ENCODE data around the gene GBP6.

The GBP6 gene

DNA sequence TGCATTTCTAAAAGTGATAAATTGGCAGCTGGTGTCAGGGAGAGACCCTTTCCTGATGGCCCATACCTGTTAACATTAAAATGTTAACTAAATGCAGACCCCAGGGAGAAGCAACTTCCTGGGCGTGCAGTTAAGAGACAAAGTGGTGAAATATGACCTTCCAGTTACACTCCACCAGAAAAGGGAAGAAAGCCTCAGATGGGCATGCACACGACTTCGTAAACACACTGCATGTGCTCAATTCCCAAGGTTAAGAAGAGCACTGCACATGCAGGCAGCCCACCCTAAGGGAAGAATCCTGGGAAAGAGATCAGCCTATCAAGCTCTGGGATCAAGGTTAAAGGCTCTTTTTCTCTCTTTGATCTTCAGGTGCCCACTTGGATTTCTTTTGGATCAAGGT, 9.7 kb upstream of the GBP6 start:
- DNase-seq, result no peak
- Histone ChIP-seq H3K18ac (ENCODE audit: low read length) (no peak overlapping the region), H3K4ac (ENCODE audit: low read depth, low read length) (no peak overlapping the region), H4K5ac (ENCODE audit: low read length) (no peak overlapping the region), H3K4me2 (ENCODE audit: low read length) (no peak overlapping the region), H3K56ac (ENCODE audit: low read length) (no peak overlapping the region), H3K4me3 (ENCODE audit: low read length) (no peak overlapping the region), H3K9ac (ENCODE audit: low read length) (no peak overlapping the region), H3K4me1 (ENCODE audit: control insufficient read depth, low read depth, low read length) (no peaks in the 10 kb centered on the region), H3K79me1 (ENCODE audit: low read length) (no peaks in the 10 kb centered on the region), H3K27ac (ENCODE audit: low read depth, low read length) (no peak overlapping the region), H2BK5ac (ENCODE audit: low read length) (no peak overlapping the region), H2BK120ac (ENCODE audit: low read depth, low read length) (no peak overlapping the region), H3K27me3 (ENCODE audit: insufficient read depth, low read length, poor library complexity) (no peaks in the 10 kb centered on the region), H2BK15ac (replicated peaks; ENCODE audit: low read depth) (no peak overlapping the region), H3K79me2 (ENCODE audit: control insufficient read depth, insufficient read depth, low read length) (no peaks in the 10 kb centered on the region), H3K36me3 (ENCODE audit: control insufficient read depth, insufficient read depth, low read length) (no peaks in the 10 kb centered on the region), H3K23ac (ENCODE audit: low read length) (no peak overlapping the region), H4K8ac (ENCODE audit: low read depth, low read length) (no peak overlapping the region), H2AK5ac (ENCODE audit: low read length) (no peak overlapping the region)
- no CpG with 5 or more reads among the region's 3 CpGs for WGBS (ENCODE audit: extremely low coverage, insufficient coverage, low lambda C conversion rate)

DNA sequence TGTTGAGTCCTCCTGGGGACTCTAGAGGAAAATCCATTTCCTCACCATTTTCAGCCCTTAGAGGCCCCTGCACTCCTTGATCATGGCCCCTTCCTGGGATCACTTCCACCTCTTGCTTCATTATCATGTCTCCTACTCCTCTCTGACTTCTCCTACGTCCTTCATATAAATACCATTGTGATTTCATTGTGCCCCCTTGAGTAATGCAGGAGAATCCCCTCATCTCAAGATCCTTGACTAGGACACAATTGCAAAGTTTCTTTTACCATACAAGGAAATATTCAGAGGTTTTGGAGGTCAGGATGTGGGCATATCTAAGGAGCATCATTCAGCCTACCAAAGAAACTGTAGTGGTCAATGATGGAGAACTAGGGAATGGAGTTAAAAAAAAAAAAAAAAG, 8.8 kb upstream of the GBP6 start:
- Histone ChIP-seq H3K4me2 (ENCODE audit: low read length) (no peak overlapping the region), H3K4me1 (ENCODE audit: control insufficient read depth, low read depth, low read length) (no peaks in the 10 kb centered on the region), H4K5ac (ENCODE audit: low read length) (no peak overlapping the region), H3K18ac (ENCODE audit: low read length) (no peak overlapping the region), H3K27me3 (ENCODE audit: insufficient read depth, low read length, poor library complexity) (no peaks in the 10 kb centered on the region), H2BK5ac (ENCODE audit: low read length) (no peak overlapping the region), H2BK15ac (replicated peaks; ENCODE audit: low read depth) (no peak overlapping the region), H4K8ac (ENCODE audit: low read depth, low read length) (no peak overlapping the region), H3K56ac (ENCODE audit: low read length) (no peak overlapping the region), H3K36me3 (ENCODE audit: control insufficient read depth, insufficient read depth, low read length) (no peaks in the 10 kb centered on the region), H3K4me3 (ENCODE audit: low read length) (no peak overlapping the region), H2BK120ac (ENCODE audit: low read depth, low read length) (no peak overlapping the region), H3K27ac (ENCODE audit: low read depth, low read length) (no peak overlapping the region), H3K79me1 (ENCODE audit: low read length) (no peaks in the 10 kb centered on the region), H3K79me2 (ENCODE audit: control insufficient read depth, insufficient read depth, low read length) (no peaks in the 10 kb centered on the region), H3K23ac (ENCODE audit: low read length) (no peak overlapping the region), H3K4ac (ENCODE audit: low read depth, low read length) (no peak overlapping the region), H2AK5ac (ENCODE audit: low read length) (no peak overlapping the region), H3K9ac (ENCODE audit: low read length) (no peak overlapping the region)
- DNase-seq, result no peak
- no CpG with 5 or more reads among the region's 1 CpG for WGBS (ENCODE audit: extremely low coverage, insufficient coverage, low lambda C conversion rate)

DNA sequence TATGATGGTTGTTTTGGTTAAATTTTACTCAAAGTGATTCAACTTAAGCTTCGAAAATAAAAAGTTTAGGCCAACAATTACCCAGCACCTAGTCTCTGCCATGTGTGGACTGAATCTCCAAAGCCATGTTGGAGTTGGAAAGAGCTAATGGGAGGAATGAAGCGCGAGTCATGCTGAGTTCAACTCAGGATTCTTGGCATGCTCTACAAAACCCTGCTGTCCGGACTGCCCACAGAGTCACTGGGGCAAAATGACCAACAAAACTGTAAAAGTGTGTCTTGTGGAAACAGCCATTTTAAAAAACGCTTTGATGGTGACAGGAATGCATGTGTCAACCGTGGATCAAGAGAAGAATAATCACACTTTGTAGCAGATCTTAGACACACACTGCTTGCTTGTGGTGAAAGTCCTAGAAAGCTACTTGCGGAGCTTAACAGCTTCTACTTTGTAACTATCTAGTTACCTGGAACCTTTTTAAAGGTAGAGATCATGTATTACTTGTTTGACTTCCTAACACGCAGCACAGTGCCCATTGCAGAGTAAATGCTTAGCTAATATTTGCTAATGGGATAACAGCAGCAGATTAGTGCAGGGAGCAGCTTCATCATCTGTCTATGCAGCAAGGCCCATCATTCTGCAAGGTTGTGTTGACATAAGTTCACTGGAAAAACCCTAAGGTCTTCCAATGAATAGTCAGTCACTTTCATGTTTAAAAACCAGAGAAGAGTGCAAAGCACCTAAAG, 7.0 kb upstream of the GBP6 start:
- no CpG with 5 or more reads among the region's 8 CpGs for WGBS (ENCODE audit: extremely low coverage, insufficient coverage, low lambda C conversion rate)
- no peaks in the 10 kb centered on the region for H3K27me3 ChIP-seq (ENCODE audit: insufficient read depth, low read length, poor library complexity)
- DNase-seq, result no peak
- no peak overlapping the region for H4K8ac ChIP-seq (ENCODE audit: low read depth, low read length)
- H2AK5ac ChIP-seq (ENCODE audit: low read length), result no peak overlapping the region
- H3K4me1 ChIP-seq (ENCODE audit: control insufficient read depth, low read depth, low read length), result no peaks in the 10 kb centered on the region
- no peak overlapping the region for H2BK5ac ChIP-seq (ENCODE audit: low read length)
- H3K23ac ChIP-seq (ENCODE audit: low read length), result no peak overlapping the region
- no peak overlapping the region for H3K4ac ChIP-seq (ENCODE audit: low read depth, low read length)
- no peak overlapping the region for H2BK15ac ChIP-seq (replicated peaks; ENCODE audit: low read depth)
- H3K56ac ChIP-seq (ENCODE audit: low read length), result no peak overlapping the region
- no peak overlapping the region for H4K5ac ChIP-seq (ENCODE audit: low read length)
- no peaks in the 10 kb centered on the region for H3K79me1 ChIP-seq (ENCODE audit: low read length)
- H3K4me2 ChIP-seq (ENCODE audit: low read length), result no peak overlapping the region
- no peaks in the 10 kb centered on the region for H3K36me3 ChIP-seq (ENCODE audit: control insufficient read depth, insufficient read depth, low read length)
- H3K9ac ChIP-seq (ENCODE audit: low read length), result no peak overlapping the region
- H3K27ac ChIP-seq (ENCODE audit: low read depth, low read length), result no peak overlapping the region
- no peaks in the 10 kb centered on the region for H3K79me2 ChIP-seq (ENCODE audit: control insufficient read depth, insufficient read depth, low read length)
- no peak overlapping the region for H3K4me3 ChIP-seq (ENCODE audit: low read length)
- H3K18ac ChIP-seq (ENCODE audit: low read length), result no peak overlapping the region
- no peak overlapping the region for H2BK120ac ChIP-seq (ENCODE audit: low read depth, low read length)

DNA sequence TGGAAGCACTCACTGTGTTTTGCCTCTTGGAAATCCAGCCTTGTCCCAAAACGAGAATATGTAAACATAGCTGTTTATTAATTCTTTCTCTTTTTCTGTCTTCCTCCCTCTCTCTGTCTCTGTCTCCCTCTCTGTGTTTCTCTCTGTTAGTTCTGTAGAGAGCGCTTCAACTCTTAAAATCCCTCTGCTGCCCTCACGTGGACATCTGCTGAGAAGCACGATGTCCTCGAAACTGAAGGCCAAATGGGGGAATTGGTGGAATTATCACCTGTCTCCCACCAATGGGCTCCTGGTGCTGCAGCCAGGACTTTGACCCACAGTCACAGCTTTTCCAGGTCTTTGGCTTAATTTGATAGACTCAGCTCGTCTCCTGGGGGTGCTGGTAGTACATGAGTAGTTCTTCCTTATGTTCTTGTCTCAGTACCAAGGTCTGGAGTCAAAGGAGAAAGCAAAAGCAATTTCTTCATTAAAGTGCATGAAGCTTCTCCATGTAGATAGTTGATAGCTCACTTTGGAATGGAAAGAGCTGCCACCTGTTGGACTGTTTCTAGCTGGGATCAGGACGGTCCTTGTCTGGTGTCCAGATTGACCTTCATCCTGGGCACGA, 5.5 kb upstream of the GBP6 start:
- H2BK120ac ChIP-seq (ENCODE audit: low read depth, low read length), result no peak overlapping the region
- H2BK15ac ChIP-seq (replicated peaks; ENCODE audit: low read depth), result no peak overlapping the region
- no peak overlapping the region for H3K4ac ChIP-seq (ENCODE audit: low read depth, low read length)
- H3K27ac ChIP-seq (ENCODE audit: low read depth, low read length), result no peak overlapping the region
- no peak overlapping the region for H3K23ac ChIP-seq (ENCODE audit: low read length)
- no peak overlapping the region for H3K9ac ChIP-seq (ENCODE audit: low read length)
- WGBS (ENCODE audit: extremely low coverage, insufficient coverage, low lambda C conversion rate), result no CpG with 5 or more reads among the region's 8 CpGs
- no peaks in the 10 kb centered on the region for H3K27me3 ChIP-seq (ENCODE audit: insufficient read depth, low read length, poor library complexity)
- no peaks in the 10 kb centered on the region for H3K4me1 ChIP-seq (ENCODE audit: control insufficient read depth, low read depth, low read length)
- H3K79me2 ChIP-seq (ENCODE audit: control insufficient read depth, insufficient read depth, low read length), result no peaks in the 10 kb centered on the region
- H4K8ac ChIP-seq (ENCODE audit: low read depth, low read length), result no peak overlapping the region
- DNase-seq, result peak; percentile 88
- no peaks in the 10 kb centered on the region for H3K36me3 ChIP-seq (ENCODE audit: control insufficient read depth, insufficient read depth, low read length)
- H2BK5ac ChIP-seq (ENCODE audit: low read length), result no peak overlapping the region
- H2AK5ac ChIP-seq (ENCODE audit: low read length), result no peak overlapping the region
- no peak overlapping the region for H3K4me2 ChIP-seq (ENCODE audit: low read length)
- no peak overlapping the region for H4K5ac ChIP-seq (ENCODE audit: low read length)
- H3K79me1 ChIP-seq (ENCODE audit: low read length), result no peaks in the 10 kb centered on the region
- H3K18ac ChIP-seq (ENCODE audit: low read length), result no peak overlapping the region
- H3K4me3 ChIP-seq (ENCODE audit: low read length), result no peak overlapping the region
- H3K56ac ChIP-seq (ENCODE audit: low read length), result no peak overlapping the region

DNA sequence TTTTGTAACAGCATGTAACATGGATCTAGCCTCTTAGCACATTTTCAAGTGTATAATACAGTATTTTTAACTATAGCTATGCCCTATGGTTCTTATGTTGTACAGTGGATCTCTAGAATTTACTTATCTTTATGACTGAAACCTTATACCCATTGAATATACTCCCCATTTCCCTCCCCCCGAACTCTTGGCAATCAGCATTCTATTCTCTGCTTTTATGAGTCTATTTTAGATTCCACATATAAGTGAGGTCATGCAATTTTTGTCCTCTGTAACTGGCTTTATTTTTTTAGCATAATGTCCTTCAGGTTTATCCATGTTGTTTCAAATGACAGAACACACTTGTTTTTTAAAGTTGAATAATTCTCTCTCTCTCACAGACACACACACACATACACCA, 3.1 kb upstream of the GBP6 start:
- H3K4me1 ChIP-seq (ENCODE audit: control insufficient read depth, low read depth, low read length), result no peaks in the 10 kb centered on the region
- no peak overlapping the region for H3K4me3 ChIP-seq (ENCODE audit: low read length)
- H3K79me1 ChIP-seq (ENCODE audit: low read length), result no peaks in the 10 kb centered on the region
- H3K4me2 ChIP-seq (ENCODE audit: low read length), result no peak overlapping the region
- H2BK5ac ChIP-seq (ENCODE audit: low read length), result no peak overlapping the region
- no peak for DNase-seq
- H4K8ac ChIP-seq (ENCODE audit: low read depth, low read length), result no peak overlapping the region
- H2BK120ac ChIP-seq (ENCODE audit: low read depth, low read length), result no peak overlapping the region
- H3K36me3 ChIP-seq (ENCODE audit: control insufficient read depth, insufficient read depth, low read length), result no peaks in the 10 kb centered on the region
- H3K56ac ChIP-seq (ENCODE audit: low read length), result no peak overlapping the region
- no peak overlapping the region for H4K5ac ChIP-seq (ENCODE audit: low read length)
- no peak overlapping the region for H3K9ac ChIP-seq (ENCODE audit: low read length)
- no peak overlapping the region for H3K27ac ChIP-seq (ENCODE audit: low read depth, low read length)
- H3K27me3 ChIP-seq (ENCODE audit: insufficient read depth, low read length, poor library complexity), result no peaks in the 10 kb centered on the region
- H3K4ac ChIP-seq (ENCODE audit: low read depth, low read length), result no peak overlapping the region
- no peak overlapping the region for H3K18ac ChIP-seq (ENCODE audit: low read length)
- H3K23ac ChIP-seq (ENCODE audit: low read length), result no peak overlapping the region
- H3K79me2 ChIP-seq (ENCODE audit: control insufficient read depth, insufficient read depth, low read length), result no peaks in the 10 kb centered on the region
- no CpG with 5 or more reads among the region's 1 CpG for WGBS (ENCODE audit: extremely low coverage, insufficient coverage, low lambda C conversion rate)
- no peak overlapping the region for H2AK5ac ChIP-seq (ENCODE audit: low read length)
- no peak overlapping the region for H2BK15ac ChIP-seq (replicated peaks; ENCODE audit: low read depth)

GRCh38 chr1:89361681-89362080, 2.2 kb upstream of the GBP6 start:
- no peak overlapping the region for H2AK5ac ChIP-seq (ENCODE audit: low read length)
- DNase-seq, result no peak
- H3K4ac ChIP-seq (ENCODE audit: low read depth, low read length), result no peak overlapping the region
- no peak overlapping the region for H4K8ac ChIP-seq (ENCODE audit: low read depth, low read length)
- no peaks in the 10 kb centered on the region for H3K36me3 ChIP-seq (ENCODE audit: control insufficient read depth, insufficient read depth, low read length)
- H3K27me3 ChIP-seq (ENCODE audit: insufficient read depth, low read length, poor library complexity), result no peaks in the 10 kb centered on the region
- H3K4me3 ChIP-seq (ENCODE audit: low read length), result no peak overlapping the region
- H3K56ac ChIP-seq (ENCODE audit: low read length), result no peak overlapping the region
- no peak overlapping the region for H2BK120ac ChIP-seq (ENCODE audit: low read depth, low read length)
- no peak overlapping the region for H2BK5ac ChIP-seq (ENCODE audit: low read length)
- H3K18ac ChIP-seq (ENCODE audit: low read length), result no peak overlapping the region
- no peaks in the 10 kb centered on the region for H3K4me1 ChIP-seq (ENCODE audit: control insufficient read depth, low read depth, low read length)
- no CpG with 5 or more reads among the region's 3 CpGs for WGBS (ENCODE audit: extremely low coverage, insufficient coverage, low lambda C conversion rate)
- no peaks in the 10 kb centered on the region for H3K79me1 ChIP-seq (ENCODE audit: low read length)
- H3K79me2 ChIP-seq (ENCODE audit: control insufficient read depth, insufficient read depth, low read length), result no peaks in the 10 kb centered on the region
- H3K4me2 ChIP-seq (ENCODE audit: low read length), result no peak overlapping the region
- no peak overlapping the region for H3K23ac ChIP-seq (ENCODE audit: low read length)
- no peak overlapping the region for H3K27ac ChIP-seq (ENCODE audit: low read depth, low read length)
- H2BK15ac ChIP-seq (replicated peaks; ENCODE audit: low read depth), result no peak overlapping the region
- no peak overlapping the region for H3K9ac ChIP-seq (ENCODE audit: low read length)
- H4K5ac ChIP-seq (ENCODE audit: low read length), result no peak overlapping the region
